Heart right ventricle (tissue), 16 donors: Measurements from ENCODE around the gene NEK4. TPM values are rescaled to one million over a fixed set of nuclear protein-coding genes. Genes with fewer than 3 reads are reported as not detected.

Experiments
- ATAC-seq, 8 donors: fragments of 200-7000 bp; cut with Tn5 transposase; one replicate each; pipeline ENCODE4 v1.9.1; 2020; ENCODE audit warnings: mild to moderate bottlenecking in 8 of 8, moderate library complexity in 8 of 8, moderate number of reproducible peaks in 1 of 8
- DNase-seq, 2 donors: peaks; one replicate each; pipeline ENCODE4 v3.0.0-alpha.2; 2020
- H3K27ac ChIP-seq, 10 donors: fragments of 200-600 bp; sonication (generic) in 2 of 10; one replicate each; pipeline versions ENCODE4 v1.5.0 to v1.8.0; 2020 to 2022; ENCODE audit warnings: mild to moderate bottlenecking in 3 of 10
- H3K27me3 ChIP-seq, 7 donors: fragments of 200-600 bp; one replicate each; pipeline ENCODE4 v1.8.0; 2021 to 2022; ENCODE audit warnings: mild to moderate bottlenecking in 2 of 7
- H3K36me3 ChIP-seq, 9 donors: fragments of 200-600 bp; sonication (generic) in 1 of 9; one replicate each; pipeline versions ENCODE4 v1.5.0 to v1.8.0; 2020 to 2022; ENCODE audit warnings: mild to moderate bottlenecking in 2 of 9
- H3K4me1 ChIP-seq, 9 donors: fragments of 200-600 bp; sonication (generic) in 1 of 9; one replicate each; pipeline versions ENCODE4 v1.5.0 to v1.8.0; 2020 to 2022; ENCODE audit warnings: mild to moderate bottlenecking in 4 of 9
- H3K4me3 ChIP-seq, 10 donors: fragments of 200-600 bp; sonication (generic) in 2 of 10; one replicate each; pipeline versions ENCODE4 v1.5.0 to v1.8.0; 2020 to 2022; ENCODE audit warnings: mild to moderate bottlenecking in 7 of 10, moderate library complexity in 2 of 10
- H3K9me3 ChIP-seq, 11 donors: fragments of 200-600 bp in 10 of 11; sonication (generic) in 2 of 11; one replicate each; pipeline versions ENCODE4 v1.5.0 to v1.8.0; 2013 to 2022; ENCODE audit warnings: mild to moderate bottlenecking in 2 of 11, control low read depth in 1 of 11, moderate library complexity in 1 of 11
- CTCF ChIP-seq, 9 donors: fragments of 200-600 bp; sonication (generic) in 2 of 9; IDR thresholded peaks; one replicate each; pipeline versions ENCODE4 v1.5.0 to v1.8.0; 2021 to 2022; ENCODE audit warnings: antibody characterized with exemption in 9 of 9, mild to moderate bottlenecking in 5 of 9, moderate library complexity in 1 of 9
- WGBS, 2 donors: extraction: QIAGEN DNeasy Blood & Tissue Kit; methylation state at CpG; one replicate each; pipeline ENCODE4 v1.1.7; 2013; ENCODE audit warnings: inconsistent platforms in 1 of 2; 5-methylcytosine and 5-hydroxymethylcytosine counted together
- intact Hi-C, 10 donors: fragments of 100-400 bp; cut with DNase I; formaldehyde crosslinking; loops; one replicate each; pipeline versions ENCODE4 v1.11.1 to v1.14.2; 2022
- polyA plus RNA-seq, 2 donors: library from polyadenylated mRNA; stranded (reverse); fragments of 200-250 nt; gene quantifications; one replicate each; pipeline ENCODE4 v1.2.3, GENCODE V29; 2013
- total RNA-seq, 10 donors: library from RNA; stranded (reverse); fragmentation: NEBNext Ultra II Directional in 3 of 10; extraction: Animal tissue kit (Norgen Biotek cat#: 25700) in 3 of 10; gene quantifications; one replicate each; pipeline versions ENCODE4 v1.2.1 to v1.2.4, GENCODE V29; 2021 to 2023
- donor health status: Arrhythmogenic right ventricular cardiomyopathy.
- donor health status: ischemic (EF 13 %, LVEDD 7.1; RV severe dilation, severe dysfunction).
- donor health status: healthy with polysubstance abuse.
- donor health status: DM: no; HTN: yes; CAD: no.
- donor health status: DM: no; HTN: no; CAD: no.
- donor health status: ischemic (EF 25% LVEDD 6.9; RV normal size, moderate dysfunction).
- donor health status: ischemic (EF 25% LVEDD 5.7; RV mildly dilated, moderate dysfunction).
- donor health status: healthy.
- donor health status: DM: yes; HTN: yes; CAD: no.
- donor health status: Ischemic cardiomyopathy.
- donor health status: ischemic (EF 35%, LVEDD 5.7; RV mildly dilated, moderate dysfunction).
- donor health status: nonischemic (EF 11% LVEDD 7.7; RV severe dilation, severe dysfunction).
- donor health status: DM: yes; HTN: yes; CAD: no.
- donor health status: PGD.
- donor health status: ischemic (EF 29% LVEDD 5.4; RV normal size, mild dysfunction).
- donor health status: nonischemic (EF 23%, LVEDD 6.1; RV moderate dilation, normal function).

The NEK4 gene
- total and polyA plus RNA-seq, 12 donors: 4.6 to 21.4 (median 16.0) TPM

- ATAC-seq: no peak
- Histone ChIP-seq H3K27ac (no peak overlapping the region), H3K36me3 (no peaks in the 10 kb centered on the region), H3K4me1 (peaks cover 0 to 33% (median 14%) of the 10 kb centered on the region in 9 donors), H3K4me3 (no peak overlapping the region), H3K9me3 (no peaks in the 10 kb centered on the region), H3K27me3 (no peaks in the 10 kb centered on the region)
- 73 to 78% methylated on average over 8 of the region's 8 CpGs for WGBS, 2 donors
- DNase-seq: no peak
- intact Hi-C loops: loop anchor here in 3 of 10 donors (5.0 to 10.0 kb wide), 4 partner anchors 58 to 301 kb away; partner anchors contain the start of genes ITIH4 (in 1 of the 3) and STIMATE (in 1 of the 3)
- no peak for TF ChIP-seq CTCF (IDR thresholded peaks at IDR 0.05)
These were observed 3.5 kb upstream of the NEK4 start for GRCh38 chr3:52774066-52774713.

GRCh38 chr3:52773361-52774065 is 2.8 kb upstream of the NEK4 start:
- WGBS, 2 donors: 93 to 96% methylated on average over 13 of the region's 13 CpGs
- TF ChIP-seq CTCF (IDR thresholded peaks at IDR 0.05): no peak
- intact Hi-C loops: loop anchor here in 3 of 10 donors (5.0 to 10.0 kb wide), 4 partner anchors 59 to 301 kb away; partner anchors contain the start of genes ITIH4 (in 1 of the 3) and STIMATE (in 1 of the 3)

GRCh38 chr3:52771702-52772101 is 962 bp upstream of the NEK4 start:
- Histone ChIP-seq H3K27ac (peak overlapping the region in 5 of 10 donors; percentile 78 to 90 (median 87)), H3K4me1 (peaks cover 0 to 34% (median 14%) of the 10 kb centered on the region in 9 donors), H3K36me3 (peaks cover 0 to 19% (median 0%) of the 10 kb centered on the region in 9 donors), H3K4me3 (peak overlapping the region in 6 of 10 donors; percentile 72 to 98 (median 86)), H3K9me3 (no peaks in the 10 kb centered on the region), H3K27me3 (no peaks in the 10 kb centered on the region)
- ATAC-seq (no peak), DNase-seq (no peak)
- intact Hi-C loops: loop anchor here in 4 of 10 donors (2.0 to 10.0 kb wide), 5 partner anchors 61 to 303 kb away; partner anchors contain the start of genes ITIH4 (in 1 of the 4) and STIMATE (in 1 of the 4)
- 93% methylated on average over 10 of the region's 10 CpGs for WGBS, 2 donors
- TF ChIP-seq CTCF (IDR thresholded peaks at IDR 0.05): no peak

More at GRCh38 chr3:52773361-52774065, 2.8 kb upstream of the NEK4 start:
- no peak for DNase-seq
- no peaks in the 10 kb centered on the region for H3K27me3 ChIP-seq
- H3K9me3 ChIP-seq: no peaks in the 10 kb centered on the region
- H3K36me3 ChIP-seq: peaks cover 0 to 1% (median 0%) of the 10 kb centered on the region in 9 donors
- no peak overlapping the region for H3K4me3 ChIP-seq
- no peak overlapping the region for H3K27ac ChIP-seq
- no peak for ATAC-seq
- peaks cover 0 to 34% (median 14%) of the 10 kb centered on the region in 9 donors for H3K4me1 ChIP-seq

- ATAC-seq (peak in 5 of 8 donors; percentile 14 to 29 (median 20)), DNase-seq (no peak)
- intact Hi-C loops: loop anchor here in 4 of 10 donors (2.0 to 10.0 kb wide), 5 partner anchors 61 to 303 kb away; partner anchors contain the start of genes ITIH4 (in 1 of the 4) and STIMATE (in 1 of the 4)
- TF ChIP-seq CTCF (IDR thresholded peaks at IDR 0.05): no peak
- Histone ChIP-seq H3K4me1 (peaks cover 0 to 34% (median 14%) of the 10 kb centered on the region in 9 donors), H3K36me3 (peaks cover 0 to 23% (median 0%) of the 10 kb centered on the region in 9 donors), H3K9me3 (no peaks in the 10 kb centered on the region), H3K4me3 (peak overlapping the region; percentile 59 to 98 (median 82)), H3K27ac (peak overlapping the region in 9 of 10 donors; percentile 75 to 90 (median 85)), H3K27me3 (no peaks in the 10 kb centered on the region)
- WGBS, 2 donors: 55 to 63% methylated on average over 5 of the region's 5 CpGs
These were observed 568 bp upstream of the NEK4 start for GRCh38 chr3:52771334-52771681.
